Neural progenitor cell (in vitro differentiated cells): ENCODE results near the gene RNF10. TPM values are rescaled to one million over a fixed set of nuclear protein-coding genes. Genes with fewer than 3 reads are reported as not detected.
"Not testable (repeated sequence)": the region's sequence is repeated elsewhere in the genome, so short reads cannot be mapped to it uniquely, and the experiment has no call there.

Source experiments
- DNase-seq: peaks from one replicate; pipeline ENCODE4 v3.0.0-alpha.2; 2016; ENCODE audit warnings: low spot score
- H2AFZ ChIP-seq: fragments of 200-600 bp; sonication (generic); replicated peaks from 2 replicates; pipeline ENCODE4 v1.6.1; 2016; ENCODE audit warnings: antibody characterized with exemption
- H3F3A ChIP-seq: fragments of 200-600 bp; sonication (generic); 2 replicates; pipeline ENCODE4 v1.6.1; 2016; ENCODE audit warnings: antibody characterized with exemption, low read depth
- H3K27ac ChIP-seq: fragments of 200-600 bp; sonication (generic); 2 replicates; pipeline ENCODE4 v1.5.1; 2016; ENCODE audit warnings: mild to moderate bottlenecking
- H3K27me3 ChIP-seq: fragments of 200-600 bp; sonication (generic); 2 replicates; pipeline ENCODE4 v1.6.1; 2016; ENCODE audit warnings: mild to moderate bottlenecking, moderate library complexity
- H3K36me3 ChIP-seq: fragments of 200-600 bp; sonication (generic); 2 replicates; pipeline ENCODE4 v1.5.1; 2016
- H3K4me1 ChIP-seq: fragments of 200-600 bp; sonication (generic); 2 replicates; pipeline ENCODE4 v1.6.1; 2016; ENCODE audit warnings: mixed run types
- H3K4me2 ChIP-seq: fragments of 200-600 bp; sonication (generic); 2 replicates; pipeline ENCODE4 v1.6.1; 2016
- H3K4me3 ChIP-seq: fragments of 200-600 bp; sonication (generic); 2 replicates; pipeline ENCODE4 v1.5.1; 2016
- H3K79me2 ChIP-seq: fragments of 200-600 bp; sonication (generic); 2 replicates; pipeline ENCODE4 v1.6.1; 2016; ENCODE audit warnings: low read depth
- H3K9ac ChIP-seq: fragments of 200-600 bp; sonication (generic); 2 replicates; pipeline ENCODE4 v1.6.1; 2016
- H3K9me3 ChIP-seq: fragments of 200-600 bp; sonication (generic); 2 replicates; pipeline ENCODE4 v1.5.1; 2016; ENCODE audit warnings: low read depth
- H4K20me1 ChIP-seq: fragments of 200-600 bp; sonication (generic); 2 replicates; pipeline ENCODE4 v1.6.1; 2016; ENCODE audit warnings: low read depth
- H3K27ac Mint-ChIP-seq: 3 replicates; pipeline ENCODE4 v1.8.0; 2021; ENCODE audit warnings: mixed read lengths
- H3K27me3 Mint-ChIP-seq: 2 replicates; pipeline ENCODE4 v1.8.0; 2022; ENCODE audit warnings: low read depth, mild to moderate bottlenecking, inconsistent platforms, moderate library complexity, mixed read lengths; ENCODE audit not compliant: insufficient read depth
- H3K36me3 Mint-ChIP-seq: 3 replicates; pipeline ENCODE4 v1.8.0; 2021; ENCODE audit warnings: mixed read lengths
- H3K4me1 Mint-ChIP-seq: 3 replicates; pipeline ENCODE4 v1.8.0; 2021; ENCODE audit warnings: mixed read lengths
- H3K4me3 Mint-ChIP-seq: 3 replicates; pipeline ENCODE4 v1.8.0; 2021; ENCODE audit warnings: mild to moderate bottlenecking, moderate library complexity, mixed read lengths
- H3K9me3 Mint-ChIP-seq: 3 replicates; pipeline ENCODE4 v1.8.0; 2020; ENCODE audit warnings: mixed read lengths
- CTCF ChIP-seq: fragments of 200-600 bp; sonication (generic); IDR thresholded peaks from 2 replicates; pipeline ENCODE4 v1.5.1; 2017; ENCODE audit warnings: antibody characterized with exemption, mild to moderate bottlenecking
- EZH2 ChIP-seq: fragments of 200-600 bp; sonication (generic); IDR thresholded peaks from 2 replicates; pipeline ENCODE4 v1.6.1; 2017; ENCODE audit warnings: antibody characterized with exemption, mild to moderate bottlenecking, moderate library complexity
- EZH2phosphoT487 ChIP-seq: fragments of 200-600 bp; sonication (generic); IDR thresholded peaks from 2 replicates; pipeline ENCODE4 v1.6.1; 2017; ENCODE audit warnings: antibody characterized with exemption
- total RNA-seq: library from RNA; depleted of rRNA; stranded (reverse); fragments of >200 nt; gene quantifications from 2 replicates; pipeline ENCODE4 v1.2.3, GENCODE V29; 2015; ENCODE audit warnings: low replicate concordance

Gene RNF10
- total RNA-seq, 1 donor from 2014 or later, result 131 TPM

GRCh38 chr12:120610560-120610959 is 76.4 kb downstream of the RNF10 start:
- no peak overlapping the region for H3K4me2 ChIP-seq
- H3K79me2 ChIP-seq, result no peaks in the 10 kb centered on the region
- TF ChIP-seq EZH2 (no peak), CTCF (no peak), EZH2phosphoT487 (no peak)

GRCh38 chr12:120611534-120611933 is 77.4 kb downstream of the RNF10 start:
- H3K79me2 ChIP-seq, H3K4me2 ChIP-seq, H3K27ac ChIP-seq, H4K20me1 ChIP-seq, H3K4me3 Mint-ChIP-seq, H3K9ac ChIP-seq, H2AFZ ChIP-seq, H3K27ac Mint-ChIP-seq, H3K4me3 ChIP-seq, H3K4me1 Mint-ChIP-seq, DNase-seq, H3F3A ChIP-seq, H3K9me3 Mint-ChIP-seq, H3K9me3 ChIP-seq, H3K27me3 Mint-ChIP-seq, H3K36me3 ChIP-seq, H3K4me1 ChIP-seq, H3K36me3 Mint-ChIP-seq: not testable (repeated sequence)
- peaks cover 10% of the 10 kb centered on the region for H3K27me3 ChIP-seq

More at GRCh38 chr12:120610560-120610959, 76.4 kb downstream of the RNF10 start:
- H3K36me3 Mint-ChIP-seq, result no peaks in the 10 kb centered on the region
- DNase-seq, result no peak
- H3K4me3 ChIP-seq, result no peak overlapping the region
- no peaks in the 10 kb centered on the region for H3K9me3 ChIP-seq
- H3F3A ChIP-seq, result no peaks in the 10 kb centered on the region
- H3K36me3 ChIP-seq, result no peaks in the 10 kb centered on the region
- H3K4me1 Mint-ChIP-seq, result no peaks in the 10 kb centered on the region
- no peak overlapping the region for H3K9ac ChIP-seq
- no peak overlapping the region for H2AFZ ChIP-seq
- no peak overlapping the region for H3K27ac Mint-ChIP-seq
- H3K27me3 Mint-ChIP-seq, result peaks cover 10% of the 10 kb centered on the region
- no peak overlapping the region for H3K27ac ChIP-seq
- H4K20me1 ChIP-seq, result no peaks in the 10 kb centered on the region
- H3K9me3 Mint-ChIP-seq, result no peaks in the 10 kb centered on the region
- peaks cover 10% of the 10 kb centered on the region for H3K27me3 ChIP-seq
- no peaks in the 10 kb centered on the region for H3K4me1 ChIP-seq
- no peak overlapping the region for H3K4me3 Mint-ChIP-seq

GRCh38 chr12:120614848-120615247 is 80.7 kb downstream of the RNF10 start:
- Histone ChIP-seq H4K20me1 (no peaks in the 10 kb centered on the region), H3K36me3 (no peaks in the 10 kb centered on the region), H3K4me1 (peaks cover 6% of the 10 kb centered on the region), H3K4me2 (no peak overlapping the region), H2AFZ (no peak overlapping the region), H3K9me3 (no peaks in the 10 kb centered on the region), H3F3A (no peaks in the 10 kb centered on the region), H3K27ac (no peak overlapping the region), H3K79me2 (no peaks in the 10 kb centered on the region), H3K4me3 (no peak overlapping the region), H3K27me3 (peaks cover 10% of the 10 kb centered on the region), H3K9ac (no peak overlapping the region)
- H3K27me3 Mint-ChIP-seq, result peaks cover 6% of the 10 kb centered on the region
- no peak overlapping the region for H3K27ac Mint-ChIP-seq
- H3K4me3 Mint-ChIP-seq, result no peak overlapping the region
- TF ChIP-seq CTCF (no peak), EZH2 (no peak), EZH2phosphoT487 (no peak)
- H3K9me3 Mint-ChIP-seq, result no peaks in the 10 kb centered on the region
- peaks cover 14% of the 10 kb centered on the region for H3K4me1 Mint-ChIP-seq
- DNase-seq, result no peak
- H3K36me3 Mint-ChIP-seq, result no peaks in the 10 kb centered on the region

- H3K27ac Mint-ChIP-seq, H2AFZ ChIP-seq, H3F3A ChIP-seq, H3K79me2 ChIP-seq, H3K4me3 Mint-ChIP-seq, H3K9me3 Mint-ChIP-seq, H3K4me3 ChIP-seq, H3K9me3 ChIP-seq, H3K36me3 Mint-ChIP-seq, DNase-seq, H3K4me1 ChIP-seq, H3K27ac ChIP-seq, H3K36me3 ChIP-seq, H4K20me1 ChIP-seq, H3K4me2 ChIP-seq, H3K9ac ChIP-seq, H3K27me3 Mint-ChIP-seq: not testable (repeated sequence)
- H3K27me3 ChIP-seq, result peaks cover 10% of the 10 kb centered on the region
- H3K4me1 Mint-ChIP-seq, result peaks cover 14% of the 10 kb centered on the region
These were observed 83.0 kb downstream of the RNF10 start for GRCh38 chr12:120617193-120617592.

- not testable (repeated sequence) for H3K4me3 Mint-ChIP-seq, H3K36me3 ChIP-seq, H2AFZ ChIP-seq, H3K9me3 Mint-ChIP-seq, H3K4me2 ChIP-seq, H3K27ac ChIP-seq, DNase-seq, H3K79me2 ChIP-seq, H3K9ac ChIP-seq, H3K4me1 ChIP-seq, H3F3A ChIP-seq, H3K36me3 Mint-ChIP-seq, H4K20me1 ChIP-seq, H3K9me3 ChIP-seq, H3K27ac Mint-ChIP-seq, H3K27me3 Mint-ChIP-seq, H3K4me3 ChIP-seq
- peaks cover 14% of the 10 kb centered on the region for H3K4me1 Mint-ChIP-seq
- H3K27me3 ChIP-seq, result peaks cover 10% of the 10 kb centered on the region
These were observed 83.6 kb downstream of the RNF10 start for GRCh38 chr12:120617767-120618166.
